Brain microvascular endothelial cell (primary cell): ENCODE measurements around the gene ZNF793.

Experiments used
- DNase-seq: peaks from one replicate; pipeline ENCODE4 v3.0.0-alpha.2; 2020
- H3K27ac ChIP-seq: fragments of 250-450 bp; sonication (Bioruptor Pico); 2 replicates; pipeline ENCODE4 v1.5.1; 2020; ENCODE audit warnings: mild to moderate bottlenecking, moderate library complexity
- H3K27me3 ChIP-seq: fragments of 250-450 bp; sonication (Bioruptor Pico); replicated peaks from 2 replicates; pipeline ENCODE4 v1.5.1; 2020; ENCODE audit warnings: mild to moderate bottlenecking
- H3K36me3 ChIP-seq: fragments of 250-450 bp; sonication (Bioruptor Pico); replicated peaks from 2 replicates; pipeline ENCODE4 v1.5.1; 2020; ENCODE audit warnings: mild to moderate bottlenecking
- H3K4me3 ChIP-seq: 2 replicates; pipeline ENCODE4 v1.5.1; 2011; ENCODE audit warnings: low read depth, mild to moderate bottlenecking, control low read depth, low read length, moderate library complexity
- in situ Hi-C: cut with HindIII; loops from 2 replicates; pipeline ENCODE4 v1.10.0; 2017; ENCODE audit warnings: low sequenced_read_pairs, low pct_ligation_motif_present
- TF ChIP-seq, protein P1 (sequence below): IDR thresholded peaks from 2 replicates; pipeline ENCODE4 v1.5.1; 2011; ENCODE audit warnings: low read depth, mild to moderate bottlenecking, moderate library complexity, low read length, control low read depth, inconsistent platforms; ENCODE audit errors: missing control alignments

Gene ZNF793

DNA sequence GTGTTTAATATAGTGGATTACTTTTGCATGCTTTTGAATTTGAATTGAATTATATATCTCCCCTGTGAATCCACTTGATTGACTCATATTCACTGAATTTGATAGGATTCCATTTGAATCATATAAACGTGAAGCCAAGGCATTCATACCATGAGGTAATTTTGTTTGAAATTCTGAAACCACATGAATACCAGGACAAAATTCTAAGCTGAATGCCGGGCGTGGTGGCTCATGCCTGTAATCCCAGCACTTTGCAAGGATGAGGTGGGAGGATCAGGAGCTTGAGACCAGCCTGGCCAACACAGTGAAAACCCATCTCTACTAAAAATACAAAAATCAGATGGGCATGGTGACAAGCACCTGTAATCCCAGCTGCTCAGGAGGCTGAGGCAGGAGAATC is 4.4 kb downstream of the ZNF793 start:
- Histone ChIP-seq H3K27me3 (no peaks in the 10 kb centered on the region), H3K27ac (no peak overlapping the region), H3K4me3 (no peak overlapping the region), H3K36me3 (no peaks in the 10 kb centered on the region)
- in situ Hi-C loops, result no loop called here
- no peak for DNase-seq
- TF ChIP-seq, protein P1, sequence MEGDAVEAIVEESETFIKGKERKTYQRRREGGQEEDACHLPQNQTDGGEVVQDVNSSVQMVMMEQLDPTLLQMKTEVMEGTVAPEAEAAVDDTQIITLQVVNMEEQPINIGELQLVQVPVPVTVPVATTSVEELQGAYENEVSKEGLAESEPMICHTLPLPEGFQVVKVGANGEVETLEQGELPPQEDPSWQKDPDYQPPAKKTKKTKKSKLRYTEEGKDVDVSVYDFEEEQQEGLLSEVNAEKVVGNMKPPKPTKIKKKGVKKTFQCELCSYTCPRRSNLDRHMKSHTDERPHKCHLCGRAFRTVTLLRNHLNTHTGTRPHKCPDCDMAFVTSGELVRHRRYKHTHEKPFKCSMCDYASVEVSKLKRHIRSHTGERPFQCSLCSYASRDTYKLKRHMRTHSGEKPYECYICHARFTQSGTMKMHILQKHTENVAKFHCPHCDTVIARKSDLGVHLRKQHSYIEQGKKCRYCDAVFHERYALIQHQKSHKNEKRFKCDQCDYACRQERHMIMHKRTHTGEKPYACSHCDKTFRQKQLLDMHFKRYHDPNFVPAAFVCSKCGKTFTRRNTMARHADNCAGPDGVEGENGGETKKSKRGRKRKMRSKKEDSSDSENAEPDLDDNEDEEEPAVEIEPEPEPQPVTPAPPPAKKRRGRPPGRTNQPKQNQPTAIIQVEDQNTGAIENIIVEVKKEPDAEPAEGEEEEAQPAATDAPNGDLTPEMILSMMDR, result no peak

- Histone ChIP-seq H3K4me3 (no peak overlapping the region), H3K36me3 (no peaks in the 10 kb centered on the region), H3K27ac (no peak overlapping the region), H3K27me3 (no peaks in the 10 kb centered on the region)
- DNase-seq, result no peak
- in situ Hi-C loops, result no loop called here
- TF ChIP-seq, protein P1, result no peak
These were observed 5.1 kb downstream of the ZNF793 start for GRCh38 chr19:37511821-37512220.

GRCh38 chr19:37513397-37513796 is 6.7 kb downstream of the ZNF793 start:
- in situ Hi-C loops, result no loop called here
- DNase-seq, result no peak
- Histone ChIP-seq H3K27ac (no peak overlapping the region), H3K36me3 (no peaks in the 10 kb centered on the region), H3K4me3 (no peak overlapping the region), H3K27me3 (no peaks in the 10 kb centered on the region)
- TF ChIP-seq, protein P1, result no peak

GRCh38 chr19:37519890-37520289 is 13.2 kb downstream of the ZNF793 start:
- Histone ChIP-seq H3K27me3 (no peaks in the 10 kb centered on the region), H3K4me3 (no peak overlapping the region), H3K36me3 (no peaks in the 10 kb centered on the region), H3K27ac (no peak overlapping the region)
- in situ Hi-C loops, result no loop called here
- peak; percentile 20 for DNase-seq
- TF ChIP-seq, protein P1, result no peak

GRCh38 chr19:37537391-37537947 is 30.7 kb downstream of the ZNF793 start:
- TF ChIP-seq, protein P1, result no peak
- in situ Hi-C loops, result no loop called here
- DNase-seq, result no peak
- no peak overlapping the region for H3K27ac ChIP-seq
- H3K4me3 ChIP-seq, result no peak overlapping the region
- no peaks in the 10 kb centered on the region for H3K27me3 ChIP-seq
- H3K36me3 ChIP-seq, result peaks cover 2% of the 10 kb centered on the region

GRCh38 chr19:37551129-37551993 is 44.6 kb downstream of the ZNF793 start:
- peak; percentile 61 for DNase-seq
- no peaks in the 10 kb centered on the region for H3K36me3 ChIP-seq
- H3K27ac ChIP-seq, result peak overlapping the region; percentile 81
- H3K27me3 ChIP-seq, result no peaks in the 10 kb centered on the region
- in situ Hi-C loops, result no loop called here
- peak overlapping the region; percentile 74 for H3K4me3 ChIP-seq
- TF ChIP-seq, protein P1, result peak; percentile 69
